Measurements from ENCODE around the gene PRKCSH.

PRKCSH gene

DNA sequence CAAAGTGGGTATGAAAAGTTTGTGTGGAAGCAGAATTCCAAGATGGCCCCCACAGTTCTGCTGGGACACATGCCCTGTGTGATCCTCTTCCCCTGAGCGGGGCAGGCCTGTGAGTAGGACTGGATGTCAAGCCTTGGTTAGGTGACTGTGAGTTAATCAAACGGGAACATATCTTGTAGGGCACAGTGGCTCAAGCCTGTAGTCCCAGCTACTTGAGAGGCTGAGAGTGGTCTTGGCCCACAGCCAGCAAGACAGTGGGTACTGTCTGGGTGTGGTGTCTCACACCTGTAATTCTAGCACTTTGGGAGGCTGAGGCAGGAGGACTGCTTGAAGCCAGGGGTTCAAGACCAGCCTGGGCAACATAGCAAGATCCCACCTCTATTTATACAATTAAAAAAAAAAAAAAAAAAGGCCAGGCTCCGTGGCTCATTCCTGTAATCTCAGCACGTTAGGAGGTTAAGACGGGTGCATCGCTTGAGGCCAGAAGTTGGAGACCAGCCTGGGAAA lies 63.8 kb downstream of the PRKCSH start:
- H3K27ac ChIP-seq (ENCODE audit: extremely low read depth, low read depth, low read length), result no peak overlapping the region
- peaks cover 0 to 20% of the 10 kb centered on the region in 2 experiments; a peak in 2 of 3 replicates for H3K36me3 ChIP-seq (ENCODE audit: control insufficient read depth in 2 of 2, insufficient read depth in 1 of 2, low read length in 2 of 2)
- no peaks in the 10 kb centered on the region for H3K9me3 ChIP-seq (ENCODE audit: control insufficient read depth, insufficient read depth, low read depth, low read length)
- H3K4me3 ChIP-seq (ENCODE audit: low read depth, low read length), result no peak overlapping the region
- no peaks in the 10 kb centered on the region for H3K4me1 ChIP-seq (ENCODE audit: control insufficient read depth, insufficient read depth, low read length)
- ChIA-PET CTCF (interaction anchor here (0.6 kb wide), 1 partner anchor 374 kb away, joined by 4 read pairs; no protein-coding TSS in a partner anchor), POLR2A (no interaction called here)
- TF ChIP-seq ZNF624 (tag by site-specific recombination; IDR thresholded peaks at IDR 0.05), result no peak
- no peak for TF ChIP-seq ZNF529 (tag by site-specific recombination; IDR thresholded peaks at IDR 0.05; ENCODE audit: insufficient replicate concordance)
- no peak for TF ChIP-seq ZNF580 (tag by site-specific recombination; IDR thresholded peaks at IDR 0.05)
- no peak for TF ChIP-seq ZNF416 (tag by site-specific recombination; IDR thresholded peaks at IDR 0.05)
- peak; percentile 86 for TF ChIP-seq ZNF121 (tag by site-specific recombination; IDR thresholded peaks at IDR 0.05)
- no peak for TF ChIP-seq ZNF133 (tag by site-specific recombination; IDR thresholded peaks at IDR 0.05)
- no peak for TF ChIP-seq MZF1 (tag by site-specific recombination; IDR thresholded peaks at IDR 0.05; ENCODE audit: borderline replicate concordance)
- TF ChIP-seq ZNF677 (tag by site-specific recombination; IDR thresholded peaks at IDR 0.05), result no peak

GRCh38 chr19:11499890-11500420 lies 64.5 kb downstream of the PRKCSH start:
- Histone ChIP-seq H3K4me1 (ENCODE audit: control insufficient read depth, insufficient read depth, low read length) (no peaks in the 10 kb centered on the region), H3K27ac (ENCODE audit: extremely low read depth, low read depth, low read length) (no peak overlapping the region), H3K9me3 (ENCODE audit: control insufficient read depth, insufficient read depth, low read depth, low read length) (no peaks in the 10 kb centered on the region), H3K4me3 (ENCODE audit: low read depth, low read length) (no peak overlapping the region), H3K36me3 (ENCODE audit: control insufficient read depth in 2 of 2, insufficient read depth in 1 of 2, low read length in 2 of 2) (peaks cover 0 to 17% of the 10 kb centered on the region in 2 experiments; a peak in 2 of 3 replicates)
- ChIA-PET CTCF (no interaction called here), POLR2A (no interaction called here)
- TF ChIP-seq, protein P1, sequence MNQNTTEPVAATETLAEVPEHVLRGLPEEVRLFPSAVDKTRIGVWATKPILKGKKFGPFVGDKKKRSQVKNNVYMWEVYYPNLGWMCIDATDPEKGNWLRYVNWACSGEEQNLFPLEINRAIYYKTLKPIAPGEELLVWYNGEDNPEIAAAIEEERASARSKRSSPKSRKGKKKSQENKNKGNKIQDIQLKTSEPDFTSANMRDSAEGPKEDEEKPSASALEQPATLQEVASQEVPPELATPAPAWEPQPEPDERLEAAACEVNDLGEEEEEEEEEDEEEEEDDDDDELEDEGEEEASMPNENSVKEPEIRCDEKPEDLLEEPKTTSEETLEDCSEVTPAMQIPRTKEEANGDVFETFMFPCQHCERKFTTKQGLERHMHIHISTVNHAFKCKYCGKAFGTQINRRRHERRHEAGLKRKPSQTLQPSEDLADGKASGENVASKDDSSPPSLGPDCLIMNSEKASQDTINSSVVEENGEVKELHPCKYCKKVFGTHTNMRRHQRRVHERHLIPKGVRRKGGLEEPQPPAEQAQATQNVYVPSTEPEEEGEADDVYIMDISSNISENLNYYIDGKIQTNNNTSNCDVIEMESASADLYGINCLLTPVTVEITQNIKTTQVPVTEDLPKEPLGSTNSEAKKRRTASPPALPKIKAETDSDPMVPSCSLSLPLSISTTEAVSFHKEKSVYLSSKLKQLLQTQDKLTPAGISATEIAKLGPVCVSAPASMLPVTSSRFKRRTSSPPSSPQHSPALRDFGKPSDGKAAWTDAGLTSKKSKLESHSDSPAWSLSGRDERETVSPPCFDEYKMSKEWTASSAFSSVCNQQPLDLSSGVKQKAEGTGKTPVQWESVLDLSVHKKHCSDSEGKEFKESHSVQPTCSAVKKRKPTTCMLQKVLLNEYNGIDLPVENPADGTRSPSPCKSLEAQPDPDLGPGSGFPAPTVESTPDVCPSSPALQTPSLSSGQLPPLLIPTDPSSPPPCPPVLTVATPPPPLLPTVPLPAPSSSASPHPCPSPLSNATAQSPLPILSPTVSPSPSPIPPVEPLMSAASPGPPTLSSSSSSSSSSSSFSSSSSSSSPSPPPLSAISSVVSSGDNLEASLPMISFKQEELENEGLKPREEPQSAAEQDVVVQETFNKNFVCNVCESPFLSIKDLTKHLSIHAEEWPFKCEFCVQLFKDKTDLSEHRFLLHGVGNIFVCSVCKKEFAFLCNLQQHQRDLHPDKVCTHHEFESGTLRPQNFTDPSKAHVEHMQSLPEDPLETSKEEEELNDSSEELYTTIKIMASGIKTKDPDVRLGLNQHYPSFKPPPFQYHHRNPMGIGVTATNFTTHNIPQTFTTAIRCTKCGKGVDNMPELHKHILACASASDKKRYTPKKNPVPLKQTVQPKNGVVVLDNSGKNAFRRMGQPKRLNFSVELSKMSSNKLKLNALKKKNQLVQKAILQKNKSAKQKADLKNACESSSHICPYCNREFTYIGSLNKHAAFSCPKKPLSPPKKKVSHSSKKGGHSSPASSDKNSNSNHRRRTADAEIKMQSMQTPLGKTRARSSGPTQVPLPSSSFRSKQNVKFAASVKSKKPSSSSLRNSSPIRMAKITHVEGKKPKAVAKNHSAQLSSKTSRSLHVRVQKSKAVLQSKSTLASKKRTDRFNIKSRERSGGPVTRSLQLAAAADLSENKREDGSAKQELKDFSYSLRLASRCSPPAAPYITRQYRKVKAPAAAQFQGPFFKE (tag by site-specific recombination; IDR thresholded peaks at IDR 0.05; ENCODE audit: borderline replicate concordance), result no peak
- TF ChIP-seq ZNF174 (tag by site-specific recombination; IDR thresholded peaks at IDR 0.05) (no peak), KLF1 (tag by site-specific recombination; IDR thresholded peaks at IDR 0.05) (0 out of 2 replicates have a peak, but pooled peaks have one; percentile 49), ZFP41 (tag by site-specific recombination; IDR thresholded peaks at IDR 0.05; ENCODE audit: borderline replicate concordance) (no peak), REPIN1 (tag by site-specific recombination; IDR thresholded peaks at IDR 0.05; ENCODE audit: low read depth) (no peak)
- TF ChIP-seq, protein P2, sequence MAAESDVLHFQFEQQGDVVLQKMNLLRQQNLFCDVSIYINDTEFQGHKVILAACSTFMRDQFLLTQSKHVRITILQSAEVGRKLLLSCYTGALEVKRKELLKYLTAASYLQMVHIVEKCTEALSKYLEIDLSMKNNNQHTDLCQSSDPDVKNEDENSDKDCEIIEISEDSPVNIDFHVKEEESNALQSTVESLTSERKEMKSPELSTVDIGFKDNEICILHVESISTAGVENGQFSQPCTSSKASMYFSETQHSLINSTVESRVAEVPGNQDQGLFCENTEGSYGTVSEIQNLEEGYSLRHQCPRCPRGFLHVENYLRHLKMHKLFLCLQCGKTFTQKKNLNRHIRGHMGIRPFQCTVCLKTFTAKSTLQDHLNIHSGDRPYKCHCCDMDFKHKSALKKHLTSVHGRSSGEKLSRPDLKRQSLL (tag by site-specific recombination; IDR thresholded peaks at IDR 0.05), result no peak
